Astrocyte (in vitro differentiated cells and primary cell): Measurements from ENCODE around the gene CBX6. TPM values are rescaled to one million over a fixed set of nuclear protein-coding genes. Genes with fewer than 3 reads are reported as not detected.
A peak's percentile ranks its signal among the peaks of the same experiment; 100 is the strongest.
"Not testable (repeated sequence)": the region's sequence is repeated elsewhere in the genome, so short reads cannot be mapped to it uniquely, and the experiment has no call there.

ENCODE experiments used
- DNase-seq: peaks from one replicate; pipeline ENCODE4 v3.0.0-alpha.2; 2010; ENCODE audit warnings: low read depth
- FAIRE-seq: peaks from 2 replicates; lab custom pipeline; 2011; peaks lifted over from hg19 to GRCh38; lab: Jason Lieb, UNC
- H2AFZ ChIP-seq: 2 replicates; pipeline ENCODE4 v1.6.0; 2012; ENCODE audit warnings: low read depth, low read length, inconsistent platforms
- H3K27ac ChIP-seq: 2 replicates; pipeline ENCODE4 v1.5.1; 2011; ENCODE audit warnings: low read depth, low read length, inconsistent platforms
- H3K27me3 ChIP-seq: 2 replicates; pipeline ENCODE4 v1.6.0; 2011; ENCODE audit warnings: low read length, inconsistent platforms; ENCODE audit not compliant: insufficient read depth
- H3K36me3 ChIP-seq: 2 replicates; pipeline ENCODE4 v1.5.1; 2011; ENCODE audit warnings: low read length, inconsistent platforms; ENCODE audit not compliant: insufficient read depth
- H3K4me1 ChIP-seq: 2 replicates; pipeline ENCODE4 v1.5.1; 2011; ENCODE audit warnings: low read length, inconsistent platforms; ENCODE audit not compliant: insufficient read depth
- H3K4me2 ChIP-seq: 2 replicates; pipeline ENCODE4 v1.6.0; 2012; ENCODE audit warnings: low read length, inconsistent platforms
- H3K4me3 ChIP-seq: 2 replicates; pipeline ENCODE4 v1.5.1; 2011; ENCODE audit warnings: low read depth, mild to moderate bottlenecking, low read length, inconsistent platforms; ENCODE audit not compliant: insufficient read depth
- H3K79me2 ChIP-seq: 2 replicates; pipeline ENCODE4 v1.6.0; 2012; ENCODE audit warnings: mild to moderate bottlenecking, low read length, inconsistent platforms; ENCODE audit not compliant: insufficient read depth
- H3K9ac ChIP-seq: 2 replicates; pipeline ENCODE4 v1.6.0; 2012; ENCODE audit warnings: mild to moderate bottlenecking, low read length, inconsistent platforms
- H3K9me3 ChIP-seq: 2 replicates; pipeline ENCODE4 v1.5.1; 2012; ENCODE audit warnings: low read depth, mild to moderate bottlenecking, low read length, inconsistent platforms; ENCODE audit not compliant: insufficient read depth
- H4K20me1 ChIP-seq: 2 replicates; pipeline ENCODE4 v1.6.0; 2012; ENCODE audit warnings: low read length, inconsistent platforms; ENCODE audit not compliant: insufficient read depth
- H3K27ac Mint-ChIP-seq: one replicate; pipeline ENCODE4 v1.8.0; 2021; ENCODE audit warnings: mild to moderate bottlenecking, mixed read lengths; ENCODE audit not compliant: unreplicated experiment
- H3K27me3 Mint-ChIP-seq: one replicate; pipeline ENCODE4 v1.8.0; 2021; ENCODE audit warnings: low read depth, mixed read lengths; ENCODE audit not compliant: unreplicated experiment
- H3K36me3 Mint-ChIP-seq: one replicate; pipeline ENCODE4 v1.8.0; 2021; ENCODE audit warnings: low read depth, mixed read lengths; ENCODE audit not compliant: unreplicated experiment
- H3K4me1 Mint-ChIP-seq: one replicate; pipeline ENCODE4 v1.8.0; 2021; ENCODE audit warnings: low read depth, mixed read lengths; ENCODE audit not compliant: unreplicated experiment
- H3K4me3 Mint-ChIP-seq: one replicate; pipeline ENCODE4 v1.8.0; 2021; ENCODE audit warnings: mild to moderate bottlenecking, moderate library complexity, mixed read lengths; ENCODE audit not compliant: unreplicated experiment
- H3K9me3 Mint-ChIP-seq: one replicate; pipeline ENCODE4 v1.8.0; 2021; ENCODE audit warnings: mild to moderate bottlenecking, mixed read lengths; ENCODE audit not compliant: unreplicated experiment
- CTCF ChIP-seq: IDR thresholded peaks from 2 replicates; pipeline ENCODE4 v1.5.1; 2011; ENCODE audit warnings: low read depth, mild to moderate bottlenecking, inconsistent platforms, low read length, moderate library complexity; ENCODE audit not compliant: insufficient read depth
- EZH2 ChIP-seq: IDR thresholded peaks from 2 replicates; pipeline ENCODE4 v1.6.1; 2012; ENCODE audit warnings: mild to moderate bottlenecking, low read length, inconsistent platforms; ENCODE audit not compliant: insufficient read depth
- total RNA-seq: library from RNA; stranded (reverse); gene quantifications from 2 replicates; pipeline ENCODE4 v1.2.1, GENCODE V29; 2021

CBX6 gene
- total RNA-seq, 1 donor from 2014 or later, result 34.9 TPM

GRCh38 chr22:38858492-38858891 lies 13.5 kb downstream of the CBX6 start:
- Histone ChIP-seq H3K79me2 (no peaks in the 10 kb centered on the region), H3K9ac (no peak overlapping the region), H3K36me3 (no peaks in the 10 kb centered on the region), H3K4me3 (no peak overlapping the region), H2AFZ (no peak overlapping the region), H4K20me1 (peaks cover 30% of the 10 kb centered on the region), H3K9me3 (no peaks in the 10 kb centered on the region), H3K27ac (no peak overlapping the region), H3K27me3 (no peaks in the 10 kb centered on the region), H3K4me2 (no peak overlapping the region), H3K4me1 (peaks cover 3% of the 10 kb centered on the region)
- FAIRE-seq (no peak), DNase-seq (no peak)
- TF ChIP-seq CTCF (no peak), EZH2 (no peak)
- no peaks in the 10 kb centered on the region for H3K4me1 Mint-ChIP-seq
- peaks cover 14% of the 10 kb centered on the region for H3K27me3 Mint-ChIP-seq
- peak overlapping the region; percentile 46 for H3K4me3 Mint-ChIP-seq
- no peaks in the 10 kb centered on the region for H3K9me3 Mint-ChIP-seq
- no peaks in the 10 kb centered on the region for H3K36me3 Mint-ChIP-seq
- no peak overlapping the region for H3K27ac Mint-ChIP-seq

GRCh38 chr22:38854476-38854875 lies 17.5 kb downstream of the CBX6 start:
- not testable (repeated sequence) for H3K9me3 Mint-ChIP-seq, H3K36me3 Mint-ChIP-seq, H3K9ac ChIP-seq, FAIRE-seq, H3K4me2 ChIP-seq, DNase-seq, H3K27ac Mint-ChIP-seq, H3K9me3 ChIP-seq, H3K4me3 Mint-ChIP-seq, H2AFZ ChIP-seq, H3K4me1 Mint-ChIP-seq, H3K27ac ChIP-seq, H3K27me3 ChIP-seq, H3K36me3 ChIP-seq, H3K79me2 ChIP-seq, H3K4me3 ChIP-seq, H4K20me1 ChIP-seq
- peaks cover 16% of the 10 kb centered on the region for H3K4me1 ChIP-seq
- H3K27me3 Mint-ChIP-seq, result peaks cover 14% of the 10 kb centered on the region

GRCh38 chr22:38853883-38854282 lies 18.1 kb downstream of the CBX6 start:
- H4K20me1 ChIP-seq, H3K4me3 ChIP-seq, DNase-seq, FAIRE-seq, H3K27me3 ChIP-seq, H3K4me2 ChIP-seq, H3K9me3 Mint-ChIP-seq, H3K36me3 Mint-ChIP-seq, H3K27ac ChIP-seq, H3K36me3 ChIP-seq, H3K79me2 ChIP-seq, H3K9ac ChIP-seq, H3K4me1 Mint-ChIP-seq, H3K9me3 ChIP-seq, H3K27ac Mint-ChIP-seq, H3K4me3 Mint-ChIP-seq, H2AFZ ChIP-seq: not testable (repeated sequence)
- H3K27me3 Mint-ChIP-seq, result peaks cover 15% of the 10 kb centered on the region
- H3K4me1 ChIP-seq, result peaks cover 16% of the 10 kb centered on the region

GRCh38 chr22:38853196-38853651 lies 18.8 kb downstream of the CBX6 start:
- H3K27ac Mint-ChIP-seq, result no peak overlapping the region
- FAIRE-seq (no peak), DNase-seq (no peak)
- Histone ChIP-seq H3K36me3 (no peaks in the 10 kb centered on the region), H3K9ac (no peak overlapping the region), H3K27ac (no peak overlapping the region), H3K4me2 (no peak overlapping the region), H3K9me3 (no peaks in the 10 kb centered on the region), H3K27me3 (peaks cover 2% of the 10 kb centered on the region), H2AFZ (no peak overlapping the region), H3K79me2 (no peaks in the 10 kb centered on the region), H4K20me1 (no peaks in the 10 kb centered on the region), H3K4me1 (peaks cover 16% of the 10 kb centered on the region), H3K4me3 (no peak overlapping the region)
- no peaks in the 10 kb centered on the region for H3K9me3 Mint-ChIP-seq
- no peaks in the 10 kb centered on the region for H3K36me3 Mint-ChIP-seq
- H3K27me3 Mint-ChIP-seq, result peaks cover 17% of the 10 kb centered on the region
- TF ChIP-seq EZH2, result no peak
- H3K4me3 Mint-ChIP-seq, result no peak overlapping the region
- peaks cover 8% of the 10 kb centered on the region for H3K4me1 Mint-ChIP-seq
